ENCODE results near the gene RPL4.

DNA sequence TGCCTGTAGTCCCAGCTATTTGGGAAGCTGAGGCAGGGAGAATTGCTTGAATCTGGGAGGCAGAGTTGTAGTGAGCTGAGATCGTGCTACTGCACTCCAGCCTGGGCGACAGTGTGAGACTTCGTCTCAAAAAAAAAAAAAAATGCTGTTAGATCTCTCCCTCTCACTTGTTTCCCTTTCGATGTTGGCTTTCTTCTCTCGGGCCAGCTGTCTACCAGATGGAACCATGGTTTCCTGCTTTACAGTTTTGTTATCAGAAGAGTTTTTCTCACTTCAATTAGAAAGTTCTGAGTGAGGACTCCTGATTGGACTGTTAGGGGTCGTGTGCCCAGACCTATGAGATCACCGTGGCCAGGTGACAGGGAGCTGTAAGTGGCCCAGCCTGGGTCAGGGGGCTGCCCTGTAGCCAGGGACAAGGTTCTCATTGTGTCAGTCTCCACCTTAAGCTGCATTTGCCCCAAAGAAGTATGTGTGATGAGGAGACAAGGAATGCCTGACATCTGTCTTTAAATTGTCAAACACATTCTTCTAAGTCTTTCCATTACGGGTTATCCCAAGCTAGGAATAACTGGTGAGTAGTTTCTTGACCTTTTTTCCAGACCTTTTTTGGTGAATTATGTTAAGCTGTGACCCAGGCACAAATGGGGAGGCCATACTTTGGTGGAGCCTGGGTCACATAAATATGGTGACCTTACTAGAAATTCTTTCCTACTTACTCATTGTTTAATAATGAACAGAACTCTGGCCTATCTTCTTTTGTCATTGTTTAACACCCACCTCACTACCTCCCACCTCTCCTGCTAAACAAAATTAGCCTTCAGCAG lies 32.3 kb downstream of the RPL4 start:
- TF ChIP-seq CTCF (IDR thresholded peaks at IDR 0.05) (no peak), POLR2AphosphoS5 (IDR thresholded peaks at IDR 0.05; ENCODE audit: insufficient read depth in 1 of 2, low read depth in 1 of 2) (no peak), POLR2A (IDR thresholded peaks at IDR 0.05) (no peak)

Data from vagina (tissue), 2 donors.